Right renal cortex interstitium (tissue), 3 donors: ENCODE results near the gene SORBS2. TPM values are rescaled to one million over a fixed set of nuclear protein-coding genes. Genes with fewer than 3 reads are reported as not detected.
"Not testable (repeated sequence)": the region's sequence is repeated elsewhere in the genome, so short reads cannot be mapped to it uniquely, and the experiment has no call there.

Source experiments
- DNase-seq, 3 donors: peaks; one replicate each; pipeline ENCODE4 v3.0.0-alpha.2; 2013; ENCODE audit warnings: low read depth in 3 of 3, low spot score in 2 of 3
- polyA plus RNA-seq, 3 donors: library from polyadenylated mRNA; unstranded; fragments of 120-200 nt; gene quantifications; one replicate each; pipeline ENCODE4 v1.2.1, GENCODE V29; 2013; ENCODE audit not compliant: insufficient read length in 3 of 3

Gene SORBS2, protein sequence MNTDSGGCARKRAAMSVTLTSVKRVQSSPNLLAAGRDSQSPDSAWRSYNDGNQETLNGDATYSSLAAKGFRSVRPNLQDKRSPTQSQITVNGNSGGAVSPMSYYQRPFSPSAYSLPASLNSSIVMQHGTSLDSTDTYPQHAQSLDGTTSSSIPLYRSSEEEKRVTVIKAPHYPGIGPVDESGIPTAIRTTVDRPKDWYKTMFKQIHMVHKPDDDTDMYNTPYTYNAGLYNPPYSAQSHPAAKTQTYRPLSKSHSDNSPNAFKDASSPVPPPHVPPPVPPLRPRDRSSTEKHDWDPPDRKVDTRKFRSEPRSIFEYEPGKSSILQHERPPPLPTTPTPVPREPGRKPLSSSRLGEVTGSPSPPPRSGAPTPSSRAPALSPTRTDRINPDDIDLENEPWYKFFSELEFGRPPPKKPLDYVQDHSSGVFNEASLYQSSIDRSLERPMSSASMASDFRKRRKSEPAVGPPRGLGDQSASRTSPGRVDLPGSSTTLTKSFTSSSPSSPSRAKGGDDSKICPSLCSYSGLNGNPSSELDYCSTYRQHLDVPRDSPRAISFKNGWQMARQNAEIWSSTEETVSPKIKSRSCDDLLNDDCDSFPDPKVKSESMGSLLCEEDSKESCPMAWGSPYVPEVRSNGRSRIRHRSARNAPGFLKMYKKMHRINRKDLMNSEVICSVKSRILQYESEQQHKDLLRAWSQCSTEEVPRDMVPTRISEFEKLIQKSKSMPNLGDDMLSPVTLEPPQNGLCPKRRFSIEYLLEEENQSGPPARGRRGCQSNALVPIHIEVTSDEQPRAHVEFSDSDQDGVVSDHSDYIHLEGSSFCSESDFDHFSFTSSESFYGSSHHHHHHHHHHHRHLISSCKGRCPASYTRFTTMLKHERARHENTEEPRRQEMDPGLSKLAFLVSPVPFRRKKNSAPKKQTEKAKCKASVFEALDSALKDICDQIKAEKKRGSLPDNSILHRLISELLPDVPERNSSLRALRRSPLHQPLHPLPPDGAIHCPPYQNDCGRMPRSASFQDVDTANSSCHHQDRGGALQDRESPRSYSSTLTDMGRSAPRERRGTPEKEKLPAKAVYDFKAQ (N-terminal part only)
- polyA plus RNA-seq, result 10 to 100 TPM; 65.0 to 71.9 (median 65.3) TPM

DNA sequence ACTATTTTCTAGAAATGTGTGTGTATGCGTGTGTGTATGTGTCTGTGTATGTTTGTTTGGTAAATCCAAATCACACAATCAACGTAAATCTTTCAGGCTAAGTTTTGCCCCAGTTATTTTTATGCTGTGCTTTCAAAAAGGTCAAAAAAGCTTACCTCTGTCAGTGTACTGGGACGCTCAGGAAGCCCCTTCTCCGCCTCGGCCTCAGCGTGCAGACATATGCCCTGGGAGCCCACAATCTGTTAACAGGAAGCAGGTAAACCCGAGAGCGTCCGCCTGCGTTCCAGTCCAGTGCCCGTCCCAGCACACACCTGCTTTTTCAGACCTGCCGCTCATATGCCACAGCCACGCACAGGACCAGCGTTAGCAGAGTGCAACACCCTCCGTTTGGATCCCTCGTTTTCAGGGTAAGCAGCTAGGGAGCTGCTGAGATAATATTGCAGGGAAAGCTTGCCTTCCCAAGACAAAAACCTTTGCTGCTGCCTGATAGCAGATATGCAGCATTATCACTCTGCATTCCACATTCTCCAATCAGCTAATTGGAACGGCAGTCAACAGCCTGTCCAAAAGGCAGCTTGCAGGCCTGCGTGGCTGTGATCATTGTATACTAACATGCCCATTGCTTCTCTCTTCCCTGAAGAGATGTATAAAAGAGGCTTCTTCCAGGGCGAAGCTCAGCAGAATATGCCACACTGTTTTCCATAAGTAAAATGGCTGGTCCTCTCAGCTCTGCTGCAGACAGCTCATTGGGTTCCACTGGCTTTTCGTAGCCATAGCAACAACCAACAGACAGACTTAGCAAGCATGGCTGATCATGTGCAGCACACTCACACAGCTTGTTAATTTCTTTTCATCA, at the start of gene SORBS2:
SORBS2 (minus strand) TSS at position 686 of the 856 bp plus-strand sequence. CDS start 121,623 bp downstream, outside the sequence.
- DNase-seq, result peak; percentile 41 to 58 (median 44)

DNA sequence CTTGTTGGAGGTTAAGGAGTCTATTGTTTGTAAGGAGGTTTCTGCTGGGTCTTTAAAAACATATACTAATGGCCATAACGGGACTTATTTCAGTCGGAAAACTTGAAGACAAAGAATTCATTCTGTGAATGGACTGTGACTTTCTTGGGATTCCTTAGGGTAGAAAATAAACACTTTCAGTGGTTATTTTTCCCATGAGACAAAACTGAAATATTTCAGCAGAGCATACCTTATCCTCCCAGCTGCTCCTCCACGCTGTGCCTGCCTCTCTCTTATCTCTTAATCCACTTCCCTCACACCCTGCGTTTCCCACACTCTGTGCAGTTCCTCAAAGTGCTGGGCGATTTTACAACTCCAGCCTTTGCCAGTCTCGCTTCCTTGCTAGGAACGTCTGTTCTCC, 47.1 kb upstream of the SORBS2 start:
- no peak for DNase-seq

DNA sequence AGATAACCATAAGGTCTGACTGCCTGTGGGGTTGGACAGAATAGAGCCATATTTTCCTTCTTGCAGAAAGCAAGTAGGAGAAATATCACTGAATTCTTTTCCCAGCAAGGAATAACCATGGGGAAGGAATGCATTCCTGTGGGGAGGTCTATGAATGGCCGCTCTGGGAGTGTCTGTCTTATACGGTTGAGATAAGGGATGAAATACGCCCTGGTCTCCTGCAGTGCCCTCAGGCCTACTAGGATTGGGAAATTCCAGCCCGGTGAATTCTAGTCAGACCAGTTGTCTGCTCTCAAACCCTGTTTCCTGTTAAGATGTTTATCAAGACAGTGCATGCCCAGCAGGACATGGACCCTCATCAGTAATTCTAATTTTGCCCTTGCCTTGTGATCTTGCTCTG, 45.6 kb upstream of the SORBS2 start:
- not testable (repeated sequence) for DNase-seq

DNA sequence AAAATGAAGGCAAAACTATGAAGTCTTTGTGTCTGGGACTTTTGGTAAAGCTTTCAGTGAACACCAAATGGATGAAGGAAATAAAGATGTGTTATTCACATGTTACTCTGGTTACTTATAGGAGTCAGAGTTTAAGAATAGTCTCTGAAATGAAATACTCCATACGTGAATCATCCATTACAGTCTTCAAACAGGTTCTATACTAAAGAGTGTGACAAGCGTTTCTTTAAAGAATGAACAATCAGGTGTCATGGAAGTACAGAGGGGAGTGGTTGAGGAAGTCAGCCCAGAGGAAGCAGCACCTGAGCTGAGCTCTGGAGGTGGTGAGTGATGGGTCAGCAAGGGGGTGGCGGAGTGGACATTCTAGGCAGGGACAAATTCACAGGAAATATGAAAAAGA, 41.8 kb upstream of the SORBS2 start:
- DNase-seq, result no peak

DNA sequence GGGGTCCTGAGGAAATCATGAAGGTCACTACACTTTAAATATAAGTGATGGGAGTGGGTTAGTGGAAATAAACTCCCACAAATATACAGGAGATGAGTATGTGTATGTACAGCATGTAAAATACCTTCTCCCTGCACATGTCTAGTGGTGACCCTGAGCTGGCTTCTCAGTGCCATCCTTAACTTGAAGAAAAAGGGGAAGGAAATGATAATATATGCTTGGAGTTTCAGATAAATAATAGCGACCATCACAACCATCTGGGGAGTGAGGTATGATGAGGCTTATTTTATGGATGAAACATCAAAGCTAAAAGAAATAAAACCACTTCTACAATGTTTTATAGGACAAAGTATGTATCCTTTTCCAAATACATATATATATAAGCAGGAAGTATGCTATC, 41.0 kb upstream of the SORBS2 start:
- DNase-seq, result no peak

DNA sequence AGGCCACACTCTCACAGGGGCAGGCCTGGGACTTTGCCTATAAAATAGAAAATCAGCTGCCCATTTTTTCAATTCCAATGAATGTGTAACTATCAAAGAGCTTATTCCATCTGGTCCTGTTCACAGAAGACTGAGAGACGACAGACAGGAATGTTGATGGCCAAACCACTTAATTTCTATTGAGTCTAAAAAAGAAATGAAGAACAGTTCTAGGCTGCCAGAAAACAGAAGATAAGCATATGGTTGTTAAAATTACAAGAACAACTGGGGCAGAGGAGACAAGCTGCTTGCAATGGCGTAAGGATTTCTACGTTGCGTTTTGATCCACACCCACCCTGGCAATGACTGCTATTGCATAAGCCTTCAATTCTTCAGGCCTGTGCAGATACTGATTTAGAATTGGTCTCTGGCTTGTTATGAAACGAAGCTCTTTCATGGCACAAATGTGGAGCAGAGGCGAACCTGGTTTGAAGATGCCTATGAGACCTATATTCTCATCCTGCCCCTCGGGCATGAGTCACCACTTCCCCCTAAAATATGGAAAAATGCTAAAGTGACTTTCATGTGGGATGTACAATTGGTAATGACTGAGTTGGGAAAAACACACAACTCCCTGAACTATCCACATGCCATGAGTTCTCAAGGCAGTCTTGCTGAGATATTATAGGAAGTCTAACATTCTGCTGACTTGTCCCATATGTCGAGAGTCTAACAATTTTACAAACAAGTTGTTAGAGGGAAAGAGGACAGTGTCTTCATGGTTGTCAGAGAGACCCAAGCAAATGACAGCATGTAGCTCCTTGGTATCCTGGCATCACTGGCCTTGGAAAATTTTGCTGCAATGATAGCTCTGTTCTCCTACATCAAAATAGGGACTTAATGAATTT, 37.9 kb upstream of the SORBS2 start:
- no peak for DNase-seq

DNA sequence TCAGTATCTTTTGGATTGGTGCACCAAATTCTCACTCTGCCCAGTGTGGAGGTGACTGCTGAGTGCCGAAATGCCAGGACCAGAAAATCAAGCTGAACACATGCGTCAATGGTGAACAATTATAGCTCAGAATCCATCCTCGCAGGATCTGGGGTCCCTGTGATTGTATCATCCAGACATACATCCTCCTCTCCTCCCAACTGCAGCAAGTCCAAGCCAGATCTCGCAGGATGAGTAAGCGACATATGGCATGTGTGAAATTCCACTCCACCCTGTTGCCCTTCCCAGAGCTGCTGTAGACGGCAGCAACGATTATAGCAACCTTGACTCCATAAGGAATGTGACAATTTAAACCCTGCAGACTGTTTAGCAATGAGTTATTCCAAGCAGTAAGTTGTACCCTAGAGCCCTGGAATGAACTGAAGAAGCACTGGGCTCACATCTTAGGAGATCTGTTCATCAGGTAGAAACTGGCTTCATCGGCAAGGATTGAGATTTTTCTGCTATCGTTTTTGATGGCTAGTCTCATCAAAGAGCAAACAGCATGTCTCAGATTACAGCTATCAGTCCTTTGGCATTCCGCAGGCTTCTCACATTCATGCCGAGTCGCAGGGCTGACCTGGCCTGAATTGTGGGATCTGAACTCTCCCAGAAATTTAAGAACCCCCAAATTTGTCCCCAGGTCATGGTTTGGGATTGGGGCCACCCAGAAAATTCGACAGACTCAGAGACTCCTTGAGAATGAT, 35.5 kb upstream of the SORBS2 start:
- no peak for DNase-seq

DNA sequence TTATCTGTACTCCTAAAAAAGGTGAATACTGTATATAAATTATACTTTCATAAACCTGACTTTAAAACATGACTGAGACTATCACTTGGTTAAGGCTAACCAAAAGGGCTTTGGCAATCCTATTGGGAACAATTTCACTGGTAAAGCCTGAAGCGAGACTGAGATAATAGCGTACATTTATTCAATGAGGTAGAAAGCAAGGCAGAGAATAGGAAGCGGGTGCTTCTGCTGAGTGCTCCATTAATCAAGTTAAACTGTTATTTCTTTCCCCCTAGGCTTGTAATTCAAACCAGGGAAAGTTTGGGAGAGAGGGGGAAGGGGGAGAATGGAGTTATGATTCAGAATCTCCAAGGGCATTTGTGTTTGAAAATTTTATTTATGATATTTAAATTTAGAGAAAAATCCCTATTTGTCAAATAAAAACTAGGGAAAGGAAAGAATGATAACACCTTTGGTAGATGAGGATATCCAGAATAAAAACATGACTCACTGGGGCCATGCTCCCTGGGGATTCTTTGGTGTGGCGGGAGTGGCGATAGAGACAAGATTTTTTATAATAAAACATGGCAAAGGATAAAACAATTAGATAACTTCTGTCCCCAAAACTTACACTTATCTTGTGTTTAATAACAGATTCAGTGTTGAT, 34.6 kb upstream of the SORBS2 start:
- no peak for DNase-seq

DNA sequence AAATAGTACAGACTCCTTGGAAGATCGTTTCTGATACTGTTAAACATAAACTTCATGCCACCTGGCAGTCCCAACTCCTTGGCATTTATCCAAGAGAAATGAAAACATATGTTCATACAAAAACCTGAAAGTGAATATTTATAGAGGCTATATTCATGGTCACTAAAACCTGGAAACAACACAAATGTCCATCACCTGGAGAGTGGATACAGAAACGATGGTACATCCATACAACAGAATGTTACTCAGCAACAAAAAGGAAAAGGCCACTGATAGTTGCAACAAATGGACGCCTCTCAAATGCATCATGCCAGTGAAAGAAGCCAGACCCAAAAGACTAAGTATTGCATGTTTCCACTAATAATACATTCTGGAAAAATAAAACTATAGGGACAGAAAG, 34.0 kb upstream of the SORBS2 start:
- DNase-seq, result no peak

DNA sequence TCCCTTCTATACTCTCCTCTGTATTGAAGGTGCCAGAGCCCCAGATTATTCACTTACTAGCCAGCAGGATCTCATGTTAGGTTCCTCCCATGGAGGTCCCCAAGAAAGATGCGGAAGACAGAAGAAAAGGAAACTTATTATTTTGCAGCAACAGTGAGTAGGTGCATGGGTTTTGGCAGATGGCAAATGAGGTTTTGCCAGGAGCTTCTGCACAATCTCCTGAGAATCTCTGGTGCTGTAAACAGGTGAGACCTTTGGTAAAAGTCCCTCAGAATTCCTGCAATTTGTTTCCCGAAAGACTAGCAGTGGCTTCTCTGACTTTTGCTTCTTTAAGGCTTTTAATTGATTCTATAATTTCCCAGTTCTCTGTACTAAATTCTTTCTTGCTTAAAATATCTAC, 29.5 kb upstream of the SORBS2 start:
- no peak for DNase-seq

DNA sequence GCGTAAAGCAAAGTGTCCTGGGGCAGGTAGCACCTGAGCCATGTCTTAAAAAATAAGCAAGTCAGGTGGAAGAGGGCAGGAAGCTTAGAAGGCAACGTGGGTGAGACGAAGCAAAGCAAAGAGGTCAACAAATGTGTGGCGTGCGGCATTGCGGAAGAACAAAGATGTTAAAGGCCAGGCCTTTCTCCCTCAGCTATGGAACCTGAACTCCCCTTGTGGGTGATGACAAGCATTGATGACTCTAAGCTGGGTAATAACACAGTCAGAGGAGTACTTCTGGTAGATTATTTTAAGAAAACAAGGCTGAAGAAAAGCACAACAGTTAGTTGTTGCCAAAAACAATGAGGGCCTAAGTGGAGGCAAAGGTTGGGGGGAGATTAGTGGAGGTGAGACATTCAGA, 29.0 kb upstream of the SORBS2 start:
- DNase-seq, result no peak

DNA sequence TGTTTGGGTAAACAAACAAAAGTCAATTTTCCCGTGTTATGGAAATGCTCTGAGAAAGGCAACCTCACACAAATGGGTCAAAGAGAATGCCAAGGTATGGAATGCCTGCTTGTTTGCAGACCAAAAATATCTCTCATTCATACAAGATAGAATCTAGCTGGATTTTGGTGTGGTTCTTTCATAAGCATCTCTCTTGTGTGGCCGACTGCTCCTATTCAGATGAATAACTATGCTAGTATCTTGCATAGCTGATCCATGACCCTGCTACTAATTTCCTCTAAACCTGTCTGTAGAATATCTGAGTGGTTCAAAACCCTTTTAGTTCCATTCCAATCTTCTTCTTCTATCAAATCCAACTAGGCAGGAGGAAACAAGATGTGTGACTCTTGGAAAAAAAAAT, 28.2 kb upstream of the SORBS2 start:
- DNase-seq, result no peak

DNA sequence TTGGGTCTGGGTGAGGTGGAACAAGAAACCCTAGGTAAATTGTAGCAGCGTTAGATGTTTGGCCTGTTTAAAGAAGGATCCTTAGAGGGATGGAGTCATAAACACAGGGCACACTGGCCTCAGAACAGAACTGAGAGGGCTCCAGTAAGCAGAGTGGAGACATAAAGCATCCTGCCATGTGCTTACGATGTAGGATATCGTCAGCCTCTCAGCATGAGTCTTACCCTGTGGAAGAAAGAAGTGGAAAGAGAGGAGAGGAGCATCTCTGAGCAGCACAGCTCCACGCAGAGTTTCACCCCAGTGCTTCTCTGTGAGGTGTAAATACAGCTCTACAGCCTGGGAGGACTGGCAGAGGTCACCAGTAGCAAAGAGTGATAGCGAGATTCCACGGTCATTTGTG, 27.8 kb upstream of the SORBS2 start:
- DNase-seq, result no peak

DNA sequence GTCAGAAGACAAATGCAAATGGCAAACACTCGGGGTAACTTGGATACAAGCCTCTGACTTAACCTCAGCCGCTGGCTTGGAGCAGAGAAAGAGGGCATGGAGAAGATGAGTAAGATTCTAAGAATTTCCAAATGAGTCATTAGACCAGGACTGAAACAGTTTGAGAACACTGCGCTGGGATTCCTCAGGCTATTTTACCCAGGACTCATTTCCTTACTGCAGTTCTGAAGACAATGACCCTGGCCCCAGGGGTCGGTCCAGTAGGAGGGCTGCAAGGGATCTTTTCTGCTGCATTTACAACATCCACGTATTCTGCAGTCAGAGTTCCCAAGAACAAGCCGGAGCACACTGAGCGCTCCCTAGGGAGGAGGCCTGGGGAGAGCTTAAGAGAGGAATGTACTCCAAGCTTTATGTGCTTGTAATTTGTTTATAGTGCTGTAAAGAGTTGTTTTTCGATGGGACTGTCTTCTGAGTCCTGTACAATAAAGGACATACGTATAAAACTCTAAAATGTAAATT, 27.3 kb upstream of the SORBS2 start:
- DNase-seq, result peak in 1 of 3 donors; percentile 45

DNA sequence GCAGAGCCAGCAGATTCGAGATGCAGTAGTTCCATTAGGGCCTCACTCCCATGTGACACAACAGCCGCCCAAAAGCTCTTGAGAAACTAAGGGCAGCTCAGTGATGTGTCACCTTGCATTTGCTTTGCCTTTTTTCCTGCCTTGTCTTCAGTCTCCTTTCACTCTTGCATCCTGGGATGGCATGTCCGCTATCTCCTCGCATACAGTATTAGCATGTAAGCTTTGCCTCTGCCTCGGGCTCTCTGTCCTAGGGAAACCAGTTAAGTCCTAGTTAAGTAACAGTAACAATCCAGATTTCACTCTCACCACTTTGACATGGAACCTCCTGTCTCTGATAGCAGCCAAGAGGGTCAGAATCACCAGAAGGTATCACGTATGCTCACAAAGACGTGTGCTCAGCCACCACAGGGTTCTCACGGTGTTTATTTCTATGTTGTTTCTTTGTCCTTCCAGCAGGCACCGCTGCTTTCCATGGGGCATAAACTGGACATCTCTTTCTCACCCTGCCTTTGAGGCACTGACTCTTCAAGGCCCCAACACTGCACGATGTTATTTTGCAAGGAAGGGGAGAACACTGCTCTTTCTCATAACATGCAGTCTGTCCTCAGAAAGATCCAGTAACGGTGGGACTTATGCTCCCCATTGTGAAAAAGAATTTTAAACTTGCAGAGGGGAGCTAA, 26.7 kb upstream of the SORBS2 start:
- DNase-seq, result no peak

DNA sequence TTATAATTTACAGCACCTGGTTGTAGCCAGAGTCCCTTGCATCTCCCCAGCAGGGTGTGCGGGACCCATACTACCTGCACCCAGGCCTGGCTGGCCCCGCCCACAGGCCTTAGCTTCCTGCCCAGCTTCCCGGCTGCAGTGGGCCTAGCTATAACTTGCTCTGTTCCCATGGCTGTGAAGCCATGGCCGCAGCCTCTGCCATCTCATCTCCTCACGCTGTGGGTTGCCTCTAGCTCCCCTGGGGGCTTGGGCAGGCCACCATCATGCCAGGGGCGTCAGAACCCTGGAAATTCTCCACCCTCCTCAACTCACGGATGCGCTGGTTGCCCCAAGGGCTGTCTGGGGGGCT, 26.1 kb upstream of the SORBS2 start:
- no peak for DNase-seq

DNA sequence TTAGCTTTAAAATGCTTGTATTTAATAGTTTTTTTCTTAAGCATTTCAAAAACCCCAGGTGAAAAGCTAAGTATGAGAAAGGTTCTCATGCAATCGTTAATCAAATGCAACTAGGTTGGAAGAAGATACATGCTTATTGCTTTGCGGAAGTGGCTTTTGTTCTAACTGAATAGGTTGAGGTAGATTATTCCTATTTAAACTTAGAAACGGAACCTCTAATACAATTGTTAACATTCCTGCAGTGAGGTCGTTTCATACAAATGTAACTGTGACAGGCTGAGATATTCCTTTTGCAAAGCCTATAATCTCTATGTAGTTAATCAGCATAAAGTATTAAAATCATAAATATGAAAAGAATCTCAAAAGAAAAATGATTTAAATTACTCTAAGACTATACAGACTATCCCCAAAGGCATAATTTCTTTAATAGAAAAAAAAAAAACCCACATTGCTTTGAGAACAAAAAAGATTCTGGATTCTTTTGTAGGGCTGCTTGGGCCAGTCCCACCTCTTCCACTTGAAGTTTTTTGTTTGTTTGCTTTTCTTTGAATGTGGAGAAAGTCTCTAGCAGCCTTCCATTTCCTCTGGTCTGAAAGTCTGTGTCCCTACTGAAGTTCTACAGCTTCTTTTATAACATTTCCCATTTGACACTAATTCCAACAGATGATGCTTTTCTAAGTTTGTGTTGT, 25.6 kb upstream of the SORBS2 start:
- DNase-seq, result no peak
